GM19467 (cell line): ENCODE results near the gene HMGXB4.
A peak's percentile ranks its signal among the peaks of the same experiment; 100 is the strongest.

Experiments
- ATAC-seq: cut with Tn5 transposase; IDR thresholded peaks from one replicate; pipeline ENCODE4 v1.9.1; 2021; ENCODE audit warnings: mild to moderate bottlenecking, moderate library complexity; ENCODE audit not compliant: unreplicated experiment

The HMGXB4 gene

DNA sequence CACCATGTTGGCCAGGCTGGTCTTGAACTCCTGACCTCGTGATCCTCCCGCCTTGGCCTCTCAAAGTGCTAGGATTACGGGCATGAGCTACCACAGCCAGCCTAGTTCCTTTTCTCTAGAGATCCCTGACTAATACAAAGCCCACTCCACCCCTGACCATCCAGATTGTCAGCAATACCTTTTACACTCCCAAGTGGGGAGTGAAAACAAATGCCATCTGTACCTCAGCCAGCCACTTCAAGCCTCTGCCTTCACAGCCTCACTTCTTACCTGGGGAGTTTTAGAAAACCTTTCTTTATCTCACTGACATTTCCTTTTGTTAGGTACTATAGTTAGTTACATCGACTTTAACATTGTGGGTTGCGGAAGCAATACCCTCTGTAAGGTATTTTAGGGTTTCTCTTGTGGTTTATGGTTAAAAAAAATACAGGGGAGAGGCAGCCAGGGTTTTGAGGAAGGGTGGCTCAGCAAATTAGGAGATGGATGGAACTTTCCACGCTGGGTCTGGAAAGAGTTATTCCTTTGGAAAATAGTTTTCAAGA lies 51.3 kb downstream of the HMGXB4 start:
- peak; percentile 47 for ATAC-seq

DNA sequence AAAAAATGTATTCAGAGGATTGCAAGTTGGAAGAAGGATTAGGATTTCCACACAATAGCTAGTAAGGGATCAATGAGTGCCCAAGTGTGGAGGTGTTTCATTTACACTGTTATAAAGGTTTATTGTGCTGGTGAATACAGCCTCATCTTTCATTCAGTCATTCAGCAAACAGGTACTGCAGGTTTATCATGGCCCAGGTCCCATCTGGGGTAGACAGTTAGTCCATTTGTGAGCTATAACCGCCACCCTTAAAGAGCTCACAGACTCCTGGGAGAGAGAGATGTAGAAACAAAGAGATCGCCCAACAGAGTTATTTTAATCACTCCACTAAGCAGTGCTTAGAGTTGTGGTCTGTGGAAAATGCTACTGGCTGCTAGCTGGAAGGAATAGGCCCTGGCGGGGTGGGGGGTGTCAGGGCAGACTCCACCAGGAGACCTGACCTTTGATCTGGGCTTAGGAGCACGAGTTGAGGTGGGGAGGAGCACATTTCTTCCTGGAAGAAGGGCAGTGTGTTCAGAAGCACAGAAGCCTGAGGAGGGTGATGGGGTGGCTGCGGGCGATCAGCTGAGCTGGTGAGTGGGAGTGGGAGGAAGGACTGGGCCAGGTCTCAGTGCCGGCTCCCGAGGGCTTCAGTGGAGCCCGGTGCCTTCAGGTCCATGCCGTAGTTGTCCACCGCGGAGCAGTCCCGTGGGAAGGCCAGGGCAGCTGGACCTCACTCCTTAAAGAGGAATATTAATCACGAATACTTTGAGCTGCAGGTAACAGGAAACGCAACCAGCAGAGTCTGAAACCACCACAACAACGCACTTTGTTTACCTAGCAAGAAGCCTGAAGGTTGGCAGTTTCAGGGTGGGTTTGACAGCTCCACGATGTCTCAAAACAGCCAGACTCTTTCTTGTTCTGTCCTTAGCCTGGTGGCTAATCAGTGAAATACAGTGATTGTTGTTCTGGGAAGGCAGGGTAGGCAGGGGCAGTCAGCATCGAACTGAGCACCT lies 53.6 kb downstream of the HMGXB4 start:
- no peak for ATAC-seq

- ATAC-seq, result no peak
Observed at GRCh38 chr22:35311551-35311999, 54.3 kb downstream of the HMGXB4 start.

DNA sequence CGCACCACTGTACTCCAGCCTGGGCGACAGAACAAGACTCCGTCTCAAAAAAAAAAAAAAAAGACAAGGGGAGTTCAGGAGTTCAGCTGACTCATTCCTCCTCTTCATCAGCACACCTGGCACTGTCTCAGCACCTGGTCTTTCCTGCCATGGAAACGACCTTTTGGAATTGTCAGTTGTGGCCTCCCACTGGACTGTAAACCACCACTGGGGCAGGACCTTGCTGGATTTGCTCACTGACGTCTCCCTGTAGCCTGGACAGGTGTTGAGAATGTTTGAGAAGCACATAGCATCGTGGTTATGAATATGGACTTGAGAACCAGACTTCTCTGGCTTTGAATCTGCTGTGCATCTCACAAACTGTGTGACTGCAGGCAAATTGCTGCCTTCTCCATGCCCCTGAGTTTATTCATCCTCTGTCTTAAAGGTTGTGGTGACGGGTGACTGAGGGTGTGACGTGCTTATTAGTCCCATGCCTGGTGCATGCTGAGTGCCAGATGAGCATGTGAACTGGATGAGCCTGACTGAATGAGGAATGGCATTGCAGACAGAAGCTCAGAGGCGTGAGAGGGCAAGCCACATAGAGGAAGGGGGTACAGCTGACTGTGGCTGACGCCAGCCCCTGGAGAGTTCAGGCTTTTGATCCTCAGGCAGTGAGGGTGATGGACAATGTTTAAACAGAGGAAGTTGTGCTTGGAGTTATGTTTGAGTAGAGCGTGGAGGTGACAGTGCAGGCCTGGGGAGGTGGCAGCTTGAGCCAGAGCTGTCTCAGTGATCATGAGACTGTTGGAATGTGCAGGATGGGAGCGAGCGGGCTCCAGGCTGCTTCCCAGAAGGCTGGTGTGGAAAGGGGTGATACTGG lies 55.1 kb downstream of the HMGXB4 start:
- ATAC-seq, result no peak

DNA sequence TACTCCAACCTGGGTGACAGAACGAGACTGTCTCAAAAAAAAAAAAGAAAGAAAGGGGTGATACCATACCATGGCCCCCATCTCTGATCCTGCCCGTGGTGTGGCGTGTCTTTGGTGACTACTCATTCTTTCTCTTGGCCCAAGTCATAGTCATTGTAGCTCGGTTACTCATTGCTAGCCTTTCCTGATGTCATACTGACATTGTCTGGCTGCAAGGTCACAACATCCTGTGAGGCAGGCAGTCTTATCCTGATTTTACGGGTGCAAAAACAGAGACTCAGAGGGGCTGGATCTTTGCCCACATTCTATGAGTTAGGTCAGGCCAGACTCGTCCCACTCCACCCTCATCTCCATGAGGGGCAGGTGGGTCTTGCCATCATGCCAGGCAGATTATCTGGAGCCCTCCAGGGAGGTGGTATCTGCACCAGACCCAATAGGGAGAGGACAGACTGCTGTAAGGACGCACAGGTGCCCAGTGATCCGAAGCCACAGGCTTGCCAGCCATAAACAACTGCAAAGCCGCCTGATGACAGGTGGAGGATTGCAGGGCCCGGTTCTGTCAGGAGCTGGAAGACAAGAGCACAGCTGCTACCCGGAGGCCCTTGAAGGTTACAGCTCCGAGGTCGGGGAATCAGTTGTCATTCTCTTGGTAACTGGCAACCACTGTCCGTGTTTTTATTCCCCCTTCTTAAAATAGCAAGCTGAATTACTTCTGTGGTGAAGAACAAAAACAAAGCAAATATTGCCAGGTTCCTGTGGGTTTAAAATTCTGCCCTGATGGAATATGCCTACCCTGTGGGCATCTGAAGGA lies 56.2 kb downstream of the HMGXB4 start:
- no peak for ATAC-seq

DNA sequence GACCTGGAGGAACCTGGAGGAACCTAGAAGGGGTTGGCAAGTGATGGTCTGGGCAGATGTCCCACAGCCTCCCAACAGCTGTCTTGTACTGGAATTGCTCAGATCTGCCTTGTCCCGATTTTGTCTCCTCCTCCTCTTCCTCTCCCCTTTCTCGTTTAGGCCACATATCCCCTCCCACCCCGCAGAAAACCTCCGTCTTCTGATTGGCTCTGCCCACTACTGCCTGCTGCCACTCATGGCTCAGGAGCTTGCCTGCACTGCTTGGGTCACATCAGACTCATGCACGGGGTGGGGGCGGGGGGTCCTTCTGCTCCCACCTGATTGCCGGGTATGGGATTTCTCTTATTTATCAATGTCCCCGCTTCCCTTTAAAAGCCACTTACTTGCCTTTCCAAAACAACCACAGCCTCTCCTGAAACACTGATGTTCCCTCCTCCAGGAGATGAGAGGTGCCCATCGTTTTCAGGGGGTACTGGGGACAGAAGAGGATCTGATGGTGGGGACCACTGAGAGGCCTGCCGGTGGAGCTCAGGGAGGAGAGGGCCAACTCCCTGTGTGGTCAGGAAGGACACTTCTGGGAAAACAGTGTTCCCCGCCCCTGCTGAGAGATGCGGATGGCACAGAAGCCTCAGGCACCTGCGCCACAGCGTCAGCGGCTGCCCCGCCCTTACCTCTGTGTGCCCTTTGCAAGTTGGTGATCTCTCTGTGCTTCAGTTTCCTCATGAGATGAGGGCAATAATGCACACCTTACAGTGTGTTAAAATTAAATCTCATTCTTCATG lies 57.1 kb downstream of the HMGXB4 start:
- ATAC-seq, result no peak

GRCh38 chr22:35315141-35315854 lies 58.0 kb downstream of the HMGXB4 start:
- no peak for ATAC-seq

- ATAC-seq, result no peak
Observed at GRCh38 chr22:35315855-35316745, 58.8 kb downstream of the HMGXB4 start.

- no peak for ATAC-seq
Observed at GRCh38 chr22:35316751-35317150, 59.5 kb downstream of the HMGXB4 start.

GRCh38 chr22:35317680-35318290 lies 60.5 kb downstream of the HMGXB4 start:
- no peak for ATAC-seq

DNA sequence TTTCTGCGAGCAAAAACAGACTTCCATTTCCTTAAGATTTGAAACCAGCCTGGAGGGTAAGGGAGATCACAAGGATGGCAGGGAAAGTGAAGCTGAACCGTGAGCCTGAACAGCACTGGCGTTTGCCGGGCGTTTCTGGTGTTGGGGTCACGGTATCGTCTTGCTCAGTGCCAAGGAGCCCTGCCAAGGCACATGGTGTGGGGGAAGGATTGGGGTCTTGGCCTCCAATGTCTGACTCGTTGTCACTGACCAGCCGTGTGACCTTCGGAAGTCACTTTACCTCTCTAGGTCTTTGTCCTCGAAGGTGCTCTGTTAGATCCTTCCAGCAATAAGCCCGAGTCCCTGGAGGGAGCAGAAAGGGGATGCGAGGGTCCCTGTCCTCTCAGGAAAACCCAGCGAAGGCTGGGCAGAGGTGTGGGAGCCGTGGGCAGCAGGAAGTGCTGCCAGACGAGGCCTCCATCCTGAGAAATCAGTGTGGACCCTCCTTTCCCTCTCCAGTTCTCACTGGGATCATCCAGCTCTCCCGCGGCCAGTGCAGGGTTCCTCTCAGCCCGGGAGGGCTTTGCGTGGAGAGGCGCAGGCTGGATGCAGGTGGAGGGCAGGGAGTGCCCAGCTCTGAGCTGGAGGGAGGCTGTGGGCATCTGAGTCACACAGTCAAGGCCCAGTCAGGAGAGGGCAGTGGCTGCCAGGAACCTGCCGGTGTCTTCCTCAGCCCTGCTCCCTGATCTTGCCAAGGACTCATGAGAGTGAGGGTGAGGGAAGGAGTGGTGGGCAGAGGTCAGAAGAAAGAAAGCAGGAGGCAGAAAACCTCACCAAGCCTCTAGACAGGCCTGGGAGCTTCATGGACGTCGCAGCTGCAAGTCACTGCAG lies 61.3 kb downstream of the HMGXB4 start:
- ATAC-seq, result no peak

GRCh38 chr22:35319244-35319985 lies 62.1 kb downstream of the HMGXB4 start:
- ATAC-seq, result no peak

DNA sequence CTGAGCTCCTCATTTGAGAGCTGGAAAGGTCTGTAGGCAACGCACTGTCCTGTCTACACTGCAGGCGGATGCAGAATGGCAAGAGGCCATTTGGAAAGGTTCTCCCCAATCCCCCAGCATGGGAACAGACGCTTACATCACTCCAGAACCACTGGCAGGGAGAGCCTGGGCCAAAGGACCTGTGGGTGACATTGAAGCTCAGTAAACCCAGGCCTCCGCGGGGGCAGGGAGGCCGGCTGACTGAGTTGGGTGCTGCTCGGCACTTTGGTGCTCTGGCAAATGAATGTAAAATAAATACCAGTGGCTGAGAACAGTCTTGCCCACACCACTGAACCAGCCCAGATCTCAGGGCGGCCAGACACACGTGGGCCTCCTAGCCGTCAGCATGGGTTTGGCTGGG lies 64.8 kb downstream of the HMGXB4 start:
- ATAC-seq, result no peak

DNA sequence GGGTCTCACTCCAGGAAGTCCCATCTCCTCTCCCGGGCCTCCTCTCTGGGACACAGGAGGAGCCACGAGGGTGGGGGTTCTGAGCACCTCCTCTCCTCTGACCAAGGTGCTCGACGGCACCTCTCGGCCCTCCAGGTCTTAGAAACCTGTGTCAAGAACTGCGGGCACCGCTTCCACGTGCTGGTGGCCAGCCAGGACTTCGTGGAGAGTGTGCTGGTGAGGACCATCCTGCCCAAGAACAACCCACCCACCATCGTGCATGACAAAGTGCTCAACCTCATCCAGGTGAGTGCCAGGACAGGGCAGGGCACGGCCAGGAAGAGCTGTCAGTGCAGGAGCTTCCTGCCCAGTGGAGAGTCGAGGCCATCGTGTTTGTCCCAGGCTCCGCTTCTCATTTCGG lies 65.6 kb downstream of the HMGXB4 start:
- no peak for ATAC-seq

- ATAC-seq, result no peak
Observed at GRCh38 chr22:35323305-35323704, 66.0 kb downstream of the HMGXB4 start.

DNA sequence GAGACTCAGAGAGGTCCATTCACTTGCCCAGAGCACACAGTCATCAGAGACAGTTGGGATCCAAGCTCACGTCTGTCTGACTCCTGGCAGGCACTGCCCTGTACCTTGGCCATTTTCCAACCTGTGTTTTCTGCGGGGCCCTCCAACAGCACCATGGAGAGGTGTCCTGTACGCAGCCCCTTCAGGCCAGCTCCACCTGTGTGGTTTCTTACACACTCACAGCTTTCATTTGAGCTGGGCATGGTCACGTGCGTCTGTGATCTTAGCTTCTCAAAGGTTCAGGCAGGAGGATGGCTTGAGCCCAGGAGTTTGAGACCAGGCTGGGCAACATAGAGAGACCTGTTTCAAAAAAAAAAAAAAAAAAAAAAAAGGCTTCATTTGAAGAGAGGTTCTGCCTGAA lies 66.8 kb downstream of the HMGXB4 start:
- no peak for ATAC-seq
